Ectodermal cell (in vitro differentiated cells): ENCODE results near the gene TLNRD1.

Experiments used
- H3K27ac ChIP-seq: 2 replicates; pipeline ENCODE4 v1.7.0; 2013; ENCODE audit warnings: mild to moderate bottlenecking, low read depth, low read length; ENCODE audit not compliant: insufficient read depth, poor library complexity, severe bottlenecking
- H3K27me3 ChIP-seq: 2 replicates; pipeline ENCODE4 v1.7.0; 2013; ENCODE audit warnings: mild to moderate bottlenecking, low read length; ENCODE audit not compliant: insufficient read depth, control insufficient read depth, poor library complexity, severe bottlenecking
- H3K36me3 ChIP-seq: one replicate; pipeline ENCODE4 v1.7.0; 2013; ENCODE audit warnings: low read length; ENCODE audit not compliant: control insufficient read depth, insufficient read depth
- H3K4me1 ChIP-seq: one replicate; pipeline ENCODE4 v1.7.0; 2013; ENCODE audit warnings: low read length; ENCODE audit not compliant: control insufficient read depth, insufficient read depth
- H3K4me3 ChIP-seq: 2 replicates; pipeline ENCODE4 v1.7.0; 2013; ENCODE audit warnings: low read depth, low read length, control low read depth; ENCODE audit not compliant: insufficient read depth
- H3K9me3 ChIP-seq: 2 replicates; pipeline ENCODE4 v1.7.0; 2013; ENCODE audit warnings: mild to moderate bottlenecking, low read length, moderate library complexity; ENCODE audit not compliant: control insufficient read depth
- WGBS, 2 experiments: methylation state at CpG; one replicate each; pipeline ENCODE4 v1.1.7; 2013; ENCODE audit warnings: missing lambda C conversion rate in 2 of 2; 5-methylcytosine and 5-hydroxymethylcytosine counted together

Gene TLNRD1

GRCh38 chr15:80966431-80967197 lies 34.1 kb upstream of the TLNRD1 start:
- Histone ChIP-seq H3K36me3 (no peaks in the 10 kb centered on the region), H3K4me1 (peaks cover 12% of the 10 kb centered on the region), H3K9me3 (no peaks in the 10 kb centered on the region), H3K27ac (no peak overlapping the region), H3K27me3 (no peaks in the 10 kb centered on the region), H3K4me3 (no peak overlapping the region)
- 91 to 92% methylated on average over 8 of the region's 8 CpGs for WGBS, 2 experiments

- H3K27me3 ChIP-seq, result no peaks in the 10 kb centered on the region
- WGBS, 2 experiments, result 54% methylated on average over 3 of the region's 3 CpGs
- H3K27ac ChIP-seq, result no peak overlapping the region
- H3K36me3 ChIP-seq, result no peaks in the 10 kb centered on the region
- H3K4me1 ChIP-seq, result peaks cover 12% of the 10 kb centered on the region
- H3K9me3 ChIP-seq, result no peaks in the 10 kb centered on the region
- no peak overlapping the region for H3K4me3 ChIP-seq
These were observed 33.3 kb upstream of the TLNRD1 start for GRCh38 chr15:80967451-80967850.

- no peaks in the 10 kb centered on the region for H3K9me3 ChIP-seq
- H3K27me3 ChIP-seq, result no peaks in the 10 kb centered on the region
- H3K4me1 ChIP-seq, result peaks cover 12% of the 10 kb centered on the region
- WGBS, 2 experiments, result 95 to 97% methylated on average over 4 of the region's 4 CpGs
- H3K27ac ChIP-seq, result peak overlapping the region; percentile 44
- no peaks in the 10 kb centered on the region for H3K36me3 ChIP-seq
- H3K4me3 ChIP-seq, result no peak overlapping the region
These were observed 32.7 kb upstream of the TLNRD1 start for GRCh38 chr15:80967991-80968510.

- H3K27ac ChIP-seq, result no peak overlapping the region
- H3K9me3 ChIP-seq, result no peaks in the 10 kb centered on the region
- H3K4me3 ChIP-seq, result no peak overlapping the region
- H3K4me1 ChIP-seq, result peaks cover 12% of the 10 kb centered on the region
- H3K36me3 ChIP-seq, result no peaks in the 10 kb centered on the region
- H3K27me3 ChIP-seq, result no peaks in the 10 kb centered on the region
- 93 to 94% methylated on average over 7 of the region's 7 CpGs for WGBS, 2 experiments
These were observed 31.4 kb upstream of the TLNRD1 start for GRCh38 chr15:80969316-80969715.

GRCh38 chr15:80970018-80970657 lies 30.6 kb upstream of the TLNRD1 start:
- 60 to 68% methylated on average over 12 of the region's 12 CpGs for WGBS, 2 experiments
- Histone ChIP-seq H3K4me3 (no peak overlapping the region), H3K36me3 (no peaks in the 10 kb centered on the region)

GRCh38 chr15:80970658-80971057 lies 30.1 kb upstream of the TLNRD1 start:
- Histone ChIP-seq H3K9me3 (no peaks in the 10 kb centered on the region), H3K27me3 (no peaks in the 10 kb centered on the region), H3K36me3 (no peaks in the 10 kb centered on the region), H3K4me1 (peaks cover 12% of the 10 kb centered on the region), H3K4me3 (no peak overlapping the region), H3K27ac (no peak overlapping the region)
- 87 to 90% methylated on average over 3 of the region's 3 CpGs for WGBS, 2 experiments

More at GRCh38 chr15:80970018-80970657, 30.6 kb upstream of the TLNRD1 start:
- Histone ChIP-seq H3K27ac (no peak overlapping the region), H3K27me3 (no peaks in the 10 kb centered on the region), H3K4me1 (peaks cover 12% of the 10 kb centered on the region), H3K9me3 (no peaks in the 10 kb centered on the region)

GRCh38 chr15:80971143-80971542 lies 29.6 kb upstream of the TLNRD1 start:
- Histone ChIP-seq H3K27me3 (no peaks in the 10 kb centered on the region), H3K4me1 (peaks cover 12% of the 10 kb centered on the region), H3K27ac (no peak overlapping the region), H3K36me3 (no peaks in the 10 kb centered on the region), H3K4me3 (no peak overlapping the region), H3K9me3 (no peaks in the 10 kb centered on the region)
- 45% methylated on average over 2 of the region's 2 CpGs for WGBS, 2 experiments

- Histone ChIP-seq H3K4me1 (peaks cover 9% of the 10 kb centered on the region), H3K27ac (no peak overlapping the region), H3K9me3 (no peaks in the 10 kb centered on the region), H3K4me3 (no peak overlapping the region), H3K36me3 (no peaks in the 10 kb centered on the region), H3K27me3 (no peaks in the 10 kb centered on the region)
- WGBS, 2 experiments, result 86 to 96% methylated on average over 3 of the region's 3 CpGs
These were observed 28.4 kb upstream of the TLNRD1 start for GRCh38 chr15:80972276-80972675.

GRCh38 chr15:80974914-80975313 lies 25.8 kb upstream of the TLNRD1 start:
- Histone ChIP-seq H3K36me3 (peaks cover 11% of the 10 kb centered on the region), H3K4me1 (no peaks in the 10 kb centered on the region), H3K27me3 (no peaks in the 10 kb centered on the region), H3K27ac (no peak overlapping the region), H3K4me3 (no peak overlapping the region), H3K9me3 (no peaks in the 10 kb centered on the region)
- WGBS, 2 experiments, result 89 to 92% methylated on average over 4 of the region's 4 CpGs

GRCh38 chr15:80976851-80977250 lies 23.9 kb upstream of the TLNRD1 start:
- peaks cover 14% of the 10 kb centered on the region for H3K36me3 ChIP-seq
- H3K4me1 ChIP-seq, result no peaks in the 10 kb centered on the region
- WGBS, 2 experiments, result 91 to 95% methylated on average over 4 of the region's 4 CpGs
- H3K9me3 ChIP-seq, result no peaks in the 10 kb centered on the region
- no peak overlapping the region for H3K27ac ChIP-seq
- no peak overlapping the region for H3K4me3 ChIP-seq
- no peaks in the 10 kb centered on the region for H3K27me3 ChIP-seq
